Activated CD4-positive, alpha-beta T cell treated with anti-CD3 and anti-CD28 coated beads, Interleukin-2, Interleukin-6, amounts not matched to agents 100 ng/mL and 50 ng/mL, durations not matched to agents 16 hours and 8 hours (primary cell): ENCODE results near the gene PLK3.
"Not testable (repeated sequence)": the region's sequence is repeated elsewhere in the genome, so short reads cannot be mapped to it uniquely, and the experiment has no call there.

Experiments
- DNase-seq: peaks from one replicate; pipeline ENCODE4 v3.0.0-alpha.2; 2020

Gene PLK3

GRCh38 chr1:44810101-44810761 is 10.1 kb downstream of the PLK3 start:
- peak; percentile 54 for DNase-seq

GRCh38 chr1:44810762-44811105 is 10.6 kb downstream of the PLK3 start:
- DNase-seq: not testable (repeated sequence)

GRCh38 chr1:44811234-44811633 is 11.1 kb downstream of the PLK3 start:
- no peak for DNase-seq

- no peak for DNase-seq
Observed at GRCh38 chr1:44812822-44813543, 12.8 kb downstream of the PLK3 start.

GRCh38 chr1:44815926-44816325 is 15.7 kb downstream of the PLK3 start:
- DNase-seq: not testable (repeated sequence)

- no peak for DNase-seq
Observed at GRCh38 chr1:44817307-44817706, 17.1 kb downstream of the PLK3 start.

- no peak for DNase-seq
Observed at GRCh38 chr1:44817771-44818495, 17.8 kb downstream of the PLK3 start.

GRCh38 chr1:44819196-44819607 is 19.0 kb downstream of the PLK3 start:
- DNase-seq: no peak

- DNase-seq: peak; percentile 95
Observed at GRCh38 chr1:44819608-44820327, 19.6 kb downstream of the PLK3 start.

- DNase-seq: no peak
Observed at GRCh38 chr1:44820328-44821239, 20.4 kb downstream of the PLK3 start.

- DNase-seq: no peak
Observed at GRCh38 chr1:44821240-44821715, 21.1 kb downstream of the PLK3 start.

- DNase-seq: no peak
Observed at GRCh38 chr1:44822131-44822701, 22.0 kb downstream of the PLK3 start.

GRCh38 chr1:44822981-44823451 is 22.8 kb downstream of the PLK3 start:
- DNase-seq: no peak

- not testable (repeated sequence) for DNase-seq
Observed at GRCh38 chr1:44824392-44824791, 24.2 kb downstream of the PLK3 start.

- DNase-seq: no peak
Observed at GRCh38 chr1:44826375-44827196, 26.4 kb downstream of the PLK3 start.

- DNase-seq: no peak
Observed at GRCh38 chr1:44827197-44828002, 27.2 kb downstream of the PLK3 start.

GRCh38 chr1:44828003-44828651 is 27.9 kb downstream of the PLK3 start:
- DNase-seq: no peak

- no peak for DNase-seq
Observed at GRCh38 chr1:44828841-44829440, 28.8 kb downstream of the PLK3 start.
